ENCODE results near the gene AIMP1. TPM values are rescaled to one million over a fixed set of nuclear protein-coding genes. Genes with fewer than 3 reads are reported as not detected.
"Not testable (repeated sequence)": the region's sequence is repeated elsewhere in the genome, so short reads cannot be mapped to it uniquely, and the experiment has no call there.

AIMP1 gene
- total and polyA plus RNA-seq, 7 experiments from 2014 or later = 44.2 to 79.0 (median 57.4) TPM

DNA sequence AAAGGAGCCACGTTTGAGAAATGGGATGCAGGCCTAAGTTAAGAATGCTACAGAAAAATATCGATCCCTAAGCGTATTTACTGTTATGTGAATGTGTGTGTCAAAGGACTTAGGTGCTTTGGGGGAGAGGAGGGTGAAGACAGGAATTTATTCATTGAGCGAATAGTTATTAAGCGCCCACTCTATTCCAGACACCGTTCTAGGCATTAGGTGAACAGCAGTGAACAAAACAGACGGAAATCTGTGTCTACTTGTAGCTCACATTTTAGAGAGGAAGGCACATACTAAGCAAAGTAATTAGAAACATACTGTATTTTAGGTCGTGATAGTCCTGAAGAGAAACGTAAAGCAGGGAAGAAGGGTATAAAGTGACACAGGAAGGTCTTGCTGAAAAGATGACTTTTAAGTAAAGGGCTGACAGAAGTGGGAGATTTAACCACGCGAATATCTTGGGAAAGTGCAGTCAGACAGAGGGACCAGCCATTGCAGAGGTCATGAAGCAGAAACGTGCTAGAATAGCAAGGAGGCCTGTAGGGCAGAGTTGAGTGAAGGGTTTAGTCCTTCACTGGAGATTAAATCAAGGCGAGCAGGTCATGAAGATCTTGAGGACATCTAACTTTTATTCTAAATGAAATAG lies 541 bp downstream of the AIMP1 start:
- peaks cover 25 to 52% (median 44%) of the 10 kb centered on the region in 7 donors for H3K4me1 Mint-ChIP-seq
- CTCF ChIA-PET = no interaction called here
- H3K27me3 ChIP-seq (ENCODE audit: control insufficient read depth in 2 of 2, insufficient read depth in 2 of 2, low read length in 2 of 2) = no peaks in the 10 kb centered on the region

GRCh38 chr4:106317815-106318214 lies 1.5 kb downstream of the AIMP1 start:
- H3K4me3 Mint-ChIP-seq = no peak overlapping the region
- intact Hi-C loops (cut with micrococcal nuclease) = loop anchor here (2.0 to 10.0 kb wide), 4 partner anchors 845 to 1669 kb away; partner anchors contain the start of genes HADH (in 2 of the 2) and CYP2U1 (in 1 of the 2)
- CTCF ChIA-PET = no interaction called here
- Histone ChIP-seq H3K27me3 (ENCODE audit: control insufficient read depth in 2 of 2, insufficient read depth in 2 of 2, low read length in 2 of 2) (no peaks in the 10 kb centered on the region), H3K9me3 (ENCODE audit: control insufficient read depth in 2 of 3, low read length in 3 of 3) (no peaks in the 10 kb centered on the region), H3K4me1 (ENCODE audit: control insufficient read depth in 2 of 2, insufficient read depth in 2 of 2, low read length in 2 of 2) (peaks cover 22 to 24% of the 10 kb centered on the region in 2 donors), H3K27ac (ENCODE audit: low read depth, low read length) (peak overlapping the region; percentile 90), H3K4me3 (ENCODE audit: low read length) (peak overlapping the region; percentile 95), H3K36me3 (ENCODE audit: control insufficient read depth in 2 of 3, insufficient read depth in 3 of 3, low read length in 3 of 3) (peaks cover 0 to 4% (median 0%) of the 10 kb centered on the region in 3 experiments)
- H3K36me3 Mint-ChIP-seq = peaks cover 0 to 26% (median 22%) of the 10 kb centered on the region in 5 donors
- no peak for DNase-seq
- H3K9me3 Mint-ChIP-seq = no peaks in the 10 kb centered on the region
- peaks cover 22 to 49% (median 38%) of the 10 kb centered on the region in 7 donors for H3K4me1 Mint-ChIP-seq
- peak overlapping the region in 1 of 9 donors; percentile 21 for H3K27ac Mint-ChIP-seq
- ATAC-seq = no peak
- POLR2A ChIA-PET = no interaction called here
- H3K27me3 Mint-ChIP-seq = no peaks in the 10 kb centered on the region

More for the DNA sequence above, 541 bp downstream of the AIMP1 start:
- peak in 1 of 9 donors; percentile 8 for DNase-seq
- Histone ChIP-seq H3K4me3 (ENCODE audit: low read length) (peak overlapping the region; percentile 95), H3K27ac (ENCODE audit: low read depth, low read length) (peak overlapping the region; percentile 90), H3K9me3 (ENCODE audit: control insufficient read depth in 2 of 3, low read length in 3 of 3) (no peaks in the 10 kb centered on the region), H3K4me1 (ENCODE audit: control insufficient read depth in 2 of 2, insufficient read depth in 2 of 2, low read length in 2 of 2) (peaks cover 22 to 24% of the 10 kb centered on the region in 2 donors), H3K36me3 (ENCODE audit: control insufficient read depth in 2 of 3, insufficient read depth in 3 of 3, low read length in 3 of 3) (peaks cover 0 to 4% (median 0%) of the 10 kb centered on the region in 3 experiments)
- no peak overlapping the region for H3K27ac Mint-ChIP-seq
- POLR2A ChIA-PET = interaction anchor here (1.8 to 2.0 kb wide), 2 partner anchors 609 to 1403 kb away, joined by 4 to 6 read pairs; partner anchors contain the start of gene PAPSS1
- H3K4me3 Mint-ChIP-seq = no peak overlapping the region
- H3K9me3 Mint-ChIP-seq = no peaks in the 10 kb centered on the region
- no peaks in the 10 kb centered on the region for H3K27me3 Mint-ChIP-seq
- intact Hi-C loops (cut with micrococcal nuclease) = loop anchor here (1.0 to 10.0 kb wide), 9 partner anchors 12 to 1670 kb away; partner anchors contain the start of genes GSTCD (in 2 of the 2), HADH (in 2 of the 2), INTS12 (in 2 of the 2) and PAPSS1 (in 2 of the 2)
- ATAC-seq = no peak
- peaks cover 0 to 24% (median 20%) of the 10 kb centered on the region in 5 donors for H3K36me3 Mint-ChIP-seq

- intact Hi-C loops (cut with micrococcal nuclease) = loop anchor here (5.0 to 10.0 kb wide), 3 partner anchors 1614 to 1669 kb away; partner anchors contain the start of genes HADH (in 2 of the 2) and CYP2U1 (in 1 of the 2)
- Mint-ChIP-seq H3K27ac (peak overlapping the region in 2 of 9 donors; percentile 43 to 65), H3K4me1 (peaks cover 15 to 42% (median 38%) of the 10 kb centered on the region in 7 donors), H3K9me3 (no peaks in the 10 kb centered on the region), H3K4me3 (peak overlapping the region in 3 of 10 donors; percentile 12 to 59 (median 18)), H3K27me3 (no peaks in the 10 kb centered on the region), H3K36me3 (peaks cover 0 to 26% (median 22%) of the 10 kb centered on the region in 5 donors)
- H3K4me3 ChIP-seq (ENCODE audit: low read length) = no peak overlapping the region
- peaks cover 22 to 24% of the 10 kb centered on the region in 2 donors for H3K4me1 ChIP-seq (ENCODE audit: control insufficient read depth in 2 of 2, insufficient read depth in 2 of 2, low read length in 2 of 2)
- H3K36me3 ChIP-seq (ENCODE audit: control insufficient read depth in 2 of 3, insufficient read depth in 3 of 3, low read length in 3 of 3) = peaks cover 0 to 4% (median 0%) of the 10 kb centered on the region in 3 experiments
- ATAC-seq = no peak
- H3K9me3 ChIP-seq (ENCODE audit: control insufficient read depth in 2 of 3, low read length in 3 of 3) = no peaks in the 10 kb centered on the region
- no peak for DNase-seq
- no peaks in the 10 kb centered on the region for H3K27me3 ChIP-seq (ENCODE audit: control insufficient read depth in 2 of 2, insufficient read depth in 2 of 2, low read length in 2 of 2)
- POLR2A ChIA-PET = no interaction called here
- peak overlapping the region; percentile 90 for H3K27ac ChIP-seq (ENCODE audit: low read depth, low read length)
- CTCF ChIA-PET = no interaction called here
Observed at GRCh38 chr4:106318511-106318910, 2.2 kb downstream of the AIMP1 start.

DNA sequence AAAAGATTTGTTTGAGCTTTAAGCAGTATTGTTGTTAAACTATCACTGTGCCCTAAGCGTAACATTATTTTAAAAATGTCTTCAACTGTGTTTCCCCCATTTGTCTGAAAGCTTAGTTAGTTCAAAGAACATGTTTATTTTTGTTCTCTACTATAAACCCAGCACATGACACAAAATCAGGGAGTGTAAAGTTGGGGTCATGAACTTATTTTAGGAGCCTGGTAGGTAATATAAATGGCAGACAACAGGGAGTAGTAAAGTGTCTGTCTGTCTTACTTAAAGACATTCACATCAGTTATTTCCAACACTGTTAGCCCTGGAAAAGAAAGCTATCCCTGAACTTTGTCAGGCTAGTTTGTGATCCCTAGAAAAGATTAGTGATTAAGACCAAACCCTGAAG lies 3.9 kb downstream of the AIMP1 start:
- Histone ChIP-seq H3K36me3 (ENCODE audit: control insufficient read depth in 2 of 3, insufficient read depth in 3 of 3, low read length in 3 of 3) (peaks cover 0 to 4% (median 0%) of the 10 kb centered on the region in 3 experiments), H3K4me3 (ENCODE audit: low read length) (no peak overlapping the region), H3K9me3 (ENCODE audit: control insufficient read depth in 2 of 3, low read length in 3 of 3) (no peaks in the 10 kb centered on the region), H3K4me1 (ENCODE audit: control insufficient read depth in 2 of 2, insufficient read depth in 2 of 2, low read length in 2 of 2) (peaks cover 18% of the 10 kb centered on the region in 2 donors), H3K27me3 (ENCODE audit: control insufficient read depth in 2 of 2, insufficient read depth in 2 of 2, low read length in 2 of 2) (no peaks in the 10 kb centered on the region), H3K27ac (ENCODE audit: low read depth, low read length) (no peak overlapping the region)
- ChIA-PET POLR2A (interaction anchor here (0.6 kb wide), 1 partner anchor 1401 kb away, joined by 3 read pairs; no protein-coding TSS in a partner anchor), CTCF (no interaction called here)
- Mint-ChIP-seq H3K27me3 (no peaks in the 10 kb centered on the region), H3K4me3 (peak overlapping the region in 1 of 10 donors; percentile 23), H3K4me1 (peaks cover 5 to 33% (median 27%) of the 10 kb centered on the region in 7 donors), H3K9me3 (no peaks in the 10 kb centered on the region), H3K27ac (no peak overlapping the region), H3K36me3 (peaks cover 0 to 30% (median 25%) of the 10 kb centered on the region in 5 donors)
- ATAC-seq = no peak
- intact Hi-C loops (cut with micrococcal nuclease) = no loop called here
- DNase-seq = no peak

- H3K36me3 ChIP-seq (ENCODE audit: control insufficient read depth in 2 of 3, insufficient read depth in 3 of 3, low read length in 3 of 3); H3K27me3 ChIP-seq (ENCODE audit: control insufficient read depth in 2 of 2, insufficient read depth in 2 of 2, low read length in 2 of 2); H3K27ac Mint-ChIP-seq; H3K4me3 Mint-ChIP-seq; H3K4me3 ChIP-seq (ENCODE audit: low read length); H3K9me3 Mint-ChIP-seq; H3K27me3 Mint-ChIP-seq; CTCF ChIA-PET; intact Hi-C loops (cut with micrococcal nuclease); DNase-seq; H3K27ac ChIP-seq (ENCODE audit: low read depth, low read length); H3K9me3 ChIP-seq (ENCODE audit: control insufficient read depth in 2 of 3, low read length in 3 of 3); POLR2A ChIA-PET; ATAC-seq: not testable (repeated sequence)
- Mint-ChIP-seq H3K4me1 (peaks cover 5 to 29% (median 23%) of the 10 kb centered on the region in 7 donors), H3K36me3 (peaks cover 0 to 30% (median 25%) of the 10 kb centered on the region in 5 donors)
- H3K4me1 ChIP-seq (ENCODE audit: control insufficient read depth in 2 of 2, insufficient read depth in 2 of 2, low read length in 2 of 2) = peaks cover 14 to 18% of the 10 kb centered on the region in 2 donors
Observed at GRCh38 chr4:106321168-106321567, 4.8 kb downstream of the AIMP1 start.

GRCh38 chr4:106321814-106322213 lies 5.5 kb downstream of the AIMP1 start:
- H3K9me3 Mint-ChIP-seq; H3K27ac ChIP-seq (ENCODE audit: low read depth, low read length); H3K27me3 Mint-ChIP-seq; H3K36me3 ChIP-seq (ENCODE audit: control insufficient read depth in 2 of 3, insufficient read depth in 3 of 3, low read length in 3 of 3); DNase-seq; ATAC-seq; H3K4me3 ChIP-seq (ENCODE audit: low read length); H3K27me3 ChIP-seq (ENCODE audit: control insufficient read depth in 2 of 2, insufficient read depth in 2 of 2, low read length in 2 of 2); intact Hi-C loops (cut with micrococcal nuclease); POLR2A ChIA-PET; H3K9me3 ChIP-seq (ENCODE audit: control insufficient read depth in 2 of 3, low read length in 3 of 3); CTCF ChIA-PET: not testable (repeated sequence)
- peaks cover 5 to 29% (median 23%) of the 10 kb centered on the region in 7 donors for H3K4me1 Mint-ChIP-seq
- peak overlapping the region in 3 of 10 donors; percentile 10 to 42 (median 35) for H3K4me3 Mint-ChIP-seq
- H3K36me3 Mint-ChIP-seq = peaks cover 0 to 30% (median 25%) of the 10 kb centered on the region in 5 donors
- H3K27ac Mint-ChIP-seq = peak overlapping the region in 3 of 9 donors; percentile 36 to 75 (median 65)
- H3K4me1 ChIP-seq (ENCODE audit: control insufficient read depth in 2 of 2, insufficient read depth in 2 of 2, low read length in 2 of 2) = peaks cover 14 to 18% of the 10 kb centered on the region in 2 donors

Measured in naive thymus-derived CD4-positive, alpha-beta T cell (primary cell).